Panc1 (cell line): ENCODE measurements around the gene FBXW4. TPM values are rescaled to one million over a fixed set of nuclear protein-coding genes. Genes with fewer than 3 reads are reported as not detected.

Source experiments
- ATAC-seq: fragments of 200-7000 bp; cut with Tn5 transposase; 2 replicates; pipeline ENCODE4 v1.9.1; 2020; ENCODE audit warnings: mild to moderate bottlenecking, moderate library complexity
- BruUV-seq: library from RNA; stranded (reverse); fragments of 400-500 nt; replicated peaks from 2 replicates; lab custom pipeline; 2021; lab: Mats Ljungman, UMichigan
- CTCF ChIA-PET: fragments of 300-600 bp; sonication (Branson Sonifier 250); formaldehyde crosslinking; loops from one replicate; lab custom pipeline; 2022; ENCODE audit warnings: antibody characterized with exemption; lab: Charles Lee
- POLR2A ChIA-PET: fragments of 300-600 bp; sonication (Branson Sonifier 250); formaldehyde crosslinking; loops from one replicate; lab custom pipeline; 2022; ENCODE audit warnings: antibody characterized with exemption; lab: Charles Lee
- DNase-seq: peaks from one replicate; pipeline ENCODE4 v3.0.0-alpha.2; 2010; ENCODE audit warnings: low read depth, low spot score
- H3K27ac ChIP-seq: 2 replicates; pipeline ENCODE4 v1.5.1; 2011; ENCODE audit warnings: mild to moderate bottlenecking, low read length, inconsistent platforms
- H3K27me3 ChIP-seq: fragments of 200-500 bp; sonication (Bioruptor generic); 2 replicates; pipeline ENCODE4 v1.6.0; 2014; ENCODE audit warnings: low read length, inconsistent platforms; ENCODE audit not compliant: control insufficient read depth, insufficient read depth
- H3K36me3 ChIP-seq: fragments of 200-500 bp; sonication (Bioruptor generic); 2 replicates; pipeline ENCODE4 v1.5.1; 2014; ENCODE audit warnings: inconsistent platforms, mild to moderate bottlenecking, low read length, moderate library complexity; ENCODE audit not compliant: control insufficient read depth, insufficient read depth
- H3K4me1 ChIP-seq: 2 replicates; pipeline ENCODE4 v1.5.1; 2011; ENCODE audit warnings: inconsistent platforms, mild to moderate bottlenecking, low read length, moderate library complexity; ENCODE audit not compliant: control insufficient read depth, insufficient read depth
- H3K4me3 ChIP-seq, 2 experiments: 2 replicates each; pipeline ENCODE4 v1.5.1; 2011 to 2012; ENCODE audit warnings: low read depth in 2 of 2, low read length in 2 of 2, mild to moderate bottlenecking in 2 of 2, inconsistent platforms in 1 of 2, moderate library complexity in 1 of 2
- H3K9me3 ChIP-seq: fragments of 200-500 bp; sonication (Bioruptor generic); 2 replicates; pipeline ENCODE4 v1.5.1; 2014; ENCODE audit warnings: low read depth, mild to moderate bottlenecking, inconsistent platforms, low read length, moderate library complexity; ENCODE audit not compliant: control insufficient read depth, insufficient read depth
- CTCF ChIP-seq: fragments of 450-650 bp; IDR thresholded peaks from 2 replicates; pipeline ENCODE4 v1.5.1; 2017; ENCODE audit warnings: mild to moderate bottlenecking
- POLR2AphosphoS5 ChIP-seq: IDR thresholded peaks from 2 replicates; pipeline ENCODE4 v1.6.1; 2012; ENCODE audit warnings: mild to moderate bottlenecking, low read depth, low read length, moderate library complexity
- SIN3A ChIP-seq: IDR thresholded peaks from 2 replicates; pipeline ENCODE4 v1.6.1; 2012; ENCODE audit warnings: low read depth, mild to moderate bottlenecking, low read length, moderate library complexity, borderline replicate concordance; ENCODE audit not compliant: insufficient read depth
- TCF7L2 ChIP-seq: IDR thresholded peaks from 2 replicates; pipeline ENCODE4 v1.6.1; 2011; ENCODE audit warnings: mild to moderate bottlenecking, low read depth, low read length, inconsistent platforms
- in situ Hi-C: cut with HindIII; loops from 2 replicates; pipeline ENCODE4 v1.10.0; 2016; ENCODE audit warnings: low sequenced_read_pairs, low pct_unique_long_range_greater_than_20kb
- intact Hi-C: fragments of 100-400 bp; cut with micrococcal nuclease; formaldehyde crosslinking; loops from one replicate; pipeline ENCODE4 v1.10.0; 2022; ENCODE audit not compliant: unreplicated experiment
- total RNA-seq: library from RNA; stranded (reverse); gene quantifications from one replicate; pipeline ENCODE4 v1.2.1, GENCODE V29; 2021; ENCODE audit not compliant: unreplicated experiment
- TF ChIP-seq, protein P1 (sequence below), 2 experiments: IDR thresholded peaks; 2 replicates each; pipeline ENCODE4 v1.6.1; 2011 to 2012; ENCODE audit warnings: low read depth in 2 of 2, control low read depth in 1 of 2, low read length in 1 of 2, mild to moderate bottlenecking in 1 of 2, moderate library complexity in 1 of 2; ENCODE audit not compliant: insufficient read depth in 1 of 2

FBXW4 gene
- total RNA-seq, 1 experiment from 2014 or later = 61.5 TPM

DNA sequence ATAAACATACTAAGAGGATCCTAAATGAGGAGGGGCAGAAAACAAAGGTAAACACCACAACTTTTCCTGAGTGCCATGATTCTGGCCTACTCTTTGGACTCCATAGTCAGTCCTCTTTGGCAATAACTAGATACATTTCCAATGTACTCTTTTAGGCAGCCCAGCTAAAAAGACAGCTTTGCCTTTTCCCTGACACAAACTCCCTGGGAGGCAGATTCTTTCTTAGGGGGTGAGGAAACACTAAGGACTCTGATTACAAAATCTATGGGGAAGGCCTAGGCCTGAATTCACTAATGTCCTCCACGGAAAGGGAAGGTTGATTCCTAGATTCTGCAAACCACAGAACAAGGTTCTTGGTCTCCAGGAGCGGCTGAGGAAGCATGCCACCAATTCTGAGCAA is 25.8 kb downstream of the FBXW4 start:
- peaks cover 4% of the 10 kb centered on the region; the same call in 1 of the 2 replicates for H3K36me3 ChIP-seq
- intact Hi-C loops = no loop called here

GRCh38 chr10:101668566-101668965 is 26.4 kb downstream of the FBXW4 start:
- DNase-seq (no peak), ATAC-seq (no peak)
- BruUV-seq = no TSS peak
- POLR2A ChIA-PET = no interaction called here
- H3K4me3 ChIP-seq = no peak overlapping the region
- H3K9me3 ChIP-seq = no peaks in the 10 kb centered on the region
- no peaks in the 10 kb centered on the region for H3K4me1 ChIP-seq
- CTCF ChIA-PET = no interaction called here
- H3K27ac ChIP-seq = no peak overlapping the region
- in situ Hi-C loops (no loop called here), intact Hi-C loops (no loop called here)
- H3K36me3 ChIP-seq = peaks cover 4% of the 10 kb centered on the region; the same call in 1 of the 2 replicates
- TF ChIP-seq, protein P1, sequence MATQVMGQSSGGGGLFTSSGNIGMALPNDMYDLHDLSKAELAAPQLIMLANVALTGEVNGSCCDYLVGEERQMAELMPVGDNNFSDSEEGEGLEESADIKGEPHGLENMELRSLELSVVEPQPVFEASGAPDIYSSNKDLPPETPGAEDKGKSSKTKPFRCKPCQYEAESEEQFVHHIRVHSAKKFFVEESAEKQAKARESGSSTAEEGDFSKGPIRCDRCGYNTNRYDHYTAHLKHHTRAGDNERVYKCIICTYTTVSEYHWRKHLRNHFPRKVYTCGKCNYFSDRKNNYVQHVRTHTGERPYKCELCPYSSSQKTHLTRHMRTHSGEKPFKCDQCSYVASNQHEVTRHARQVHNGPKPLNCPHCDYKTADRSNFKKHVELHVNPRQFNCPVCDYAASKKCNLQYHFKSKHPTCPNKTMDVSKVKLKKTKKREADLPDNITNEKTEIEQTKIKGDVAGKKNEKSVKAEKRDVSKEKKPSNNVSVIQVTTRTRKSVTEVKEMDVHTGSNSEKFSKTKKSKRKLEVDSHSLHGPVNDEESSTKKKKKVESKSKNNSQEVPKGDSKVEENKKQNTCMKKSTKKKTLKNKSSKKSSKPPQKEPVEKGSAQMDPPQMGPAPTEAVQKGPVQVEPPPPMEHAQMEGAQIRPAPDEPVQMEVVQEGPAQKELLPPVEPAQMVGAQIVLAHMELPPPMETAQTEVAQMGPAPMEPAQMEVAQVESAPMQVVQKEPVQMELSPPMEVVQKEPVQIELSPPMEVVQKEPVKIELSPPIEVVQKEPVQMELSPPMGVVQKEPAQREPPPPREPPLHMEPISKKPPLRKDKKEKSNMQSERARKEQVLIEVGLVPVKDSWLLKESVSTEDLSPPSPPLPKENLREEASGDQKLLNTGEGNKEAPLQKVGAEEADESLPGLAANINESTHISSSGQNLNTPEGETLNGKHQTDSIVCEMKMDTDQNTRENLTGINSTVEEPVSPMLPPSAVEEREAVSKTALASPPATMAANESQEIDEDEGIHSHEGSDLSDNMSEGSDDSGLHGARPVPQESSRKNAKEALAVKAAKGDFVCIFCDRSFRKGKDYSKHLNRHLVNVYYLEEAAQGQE (IDR thresholded peaks at IDR 0.05; ENCODE audit: insufficient read depth in 1 of 2, low read depth in 2 of 2, low read length in 1 of 2) = no peak
- no peak for TF ChIP-seq TCF7L2
- no peak for TF ChIP-seq SIN3A
- no peak for TF ChIP-seq CTCF
- TF ChIP-seq POLR2AphosphoS5 = no peak
- no peaks in the 10 kb centered on the region for H3K27me3 ChIP-seq

More for the DNA sequence above, 25.8 kb downstream of the FBXW4 start:
- Histone ChIP-seq H3K27me3 (no peaks in the 10 kb centered on the region), H3K27ac (no peak overlapping the region), H3K4me1 (no peaks in the 10 kb centered on the region), H3K9me3 (no peaks in the 10 kb centered on the region), H3K4me3 (no peak overlapping the region)
- POLR2A ChIA-PET = no interaction called here
- in situ Hi-C loops = no loop called here
- ATAC-seq (no peak), DNase-seq (no peak)
- no peak for TF ChIP-seq CTCF
- no peak for TF ChIP-seq TCF7L2
- no peak for TF ChIP-seq SIN3A
- TF ChIP-seq POLR2AphosphoS5 = no peak
- TF ChIP-seq, protein P1 (IDR thresholded peaks at IDR 0.05; ENCODE audit: insufficient read depth in 1 of 2, low read depth in 2 of 2, low read length in 1 of 2) = no peak
- no TSS peak for BruUV-seq
- CTCF ChIA-PET = no interaction called here
